ENCODE data around the gene CBLN3.
"Not testable (repeated sequence)": the region's sequence is repeated elsewhere in the genome, so short reads cannot be mapped to it uniquely, and the experiment has no call there.

Gene CBLN3

GRCh38 chr14:24399999-24400718 lies 29.3 kb downstream of the CBLN3 start:
- no peak for DNase-seq

- DNase-seq = no peak
These were observed 30.0 kb downstream of the CBLN3 start for GRCh38 chr14:24399447-24399822.

GRCh38 chr14:24398653-24399446 lies 30.6 kb downstream of the CBLN3 start, which contains the start of gene NYNRIN:
Gene NYNRIN, plus strand, starts transcription at chr14:24399003. Its CDS starts 244 bp downstream, at chr14:24399247.
- DNase-seq = peak; percentile 77

GRCh38 chr14:24398293-24398652 lies 31.2 kb downstream of the CBLN3 start:
- peak; percentile 40 for DNase-seq

- no peak for DNase-seq
These were observed 31.7 kb downstream of the CBLN3 start for GRCh38 chr14:24397639-24398292.

GRCh38 chr14:24395609-24396582 lies 33.6 kb downstream of the CBLN3 start:
- peak; percentile 92 for DNase-seq

- peak; percentile 25 for DNase-seq
These were observed 35.2 kb downstream of the CBLN3 start for GRCh38 chr14:24394275-24394674.

GRCh38 chr14:24392325-24393091 lies 37.0 kb downstream of the CBLN3 start:
- DNase-seq = no peak

- DNase-seq = peak; percentile 77
These were observed 38.6 kb downstream of the CBLN3 start for GRCh38 chr14:24390701-24391468.

GRCh38 chr14:24389226-24389848 lies 40.1 kb downstream of the CBLN3 start:
- DNase-seq = no peak

GRCh38 chr14:24388474-24389179 lies 40.8 kb downstream of the CBLN3 start:
- DNase-seq = no peak

- not testable (repeated sequence) for DNase-seq
These were observed 41.9 kb downstream of the CBLN3 start for GRCh38 chr14:24387579-24387978.

- no peak for DNase-seq
These were observed 42.5 kb downstream of the CBLN3 start for GRCh38 chr14:24387009-24387345.

- DNase-seq = no peak
These were observed 43.9 kb downstream of the CBLN3 start for GRCh38 chr14:24385524-24385923.

- DNase-seq = no peak
These were observed 45.3 kb downstream of the CBLN3 start for GRCh38 chr14:24384169-24384568.

GRCh38 chr14:24382064-24382371 lies 47.5 kb downstream of the CBLN3 start:
- no peak for DNase-seq

- DNase-seq = no peak
These were observed 48.0 kb downstream of the CBLN3 start for GRCh38 chr14:24381363-24382063.

- DNase-seq = no peak
These were observed 49.3 kb downstream of the CBLN3 start for GRCh38 chr14:24379907-24380730.
